Mammary epithelial cell (primary cell): ENCODE results near the gene EPB41L4A.
A peak's percentile ranks its signal among the peaks of the same experiment; 100 is the strongest.

Experiments
- EZH2 ChIP-seq: IDR thresholded peaks from 2 replicates; pipeline ENCODE4 v1.6.1; 2012; ENCODE audit warnings: low read length, inconsistent platforms, borderline replicate concordance
- TF ChIP-seq, protein P1 (sequence below), 2 donors: IDR thresholded peaks in 1 of 2; conservative IDR thresholded peaks in 1 of 2; 2 replicates each; pipeline ENCODE4 v1.5.1; 2011 to 2012; ENCODE audit warnings: inconsistent platforms in 2 of 2, low read length in 2 of 2, mild to moderate bottlenecking in 2 of 2, control low read depth in 1 of 2, low read depth in 1 of 2; ENCODE audit not compliant: insufficient read depth in 1 of 2; ENCODE audit errors: extremely low read depth in 1 of 2

GRCh38 chr5:112174959-112175594 is 244.0 kb downstream of the EPB41L4A start:
- TF ChIP-seq, protein P1, sequence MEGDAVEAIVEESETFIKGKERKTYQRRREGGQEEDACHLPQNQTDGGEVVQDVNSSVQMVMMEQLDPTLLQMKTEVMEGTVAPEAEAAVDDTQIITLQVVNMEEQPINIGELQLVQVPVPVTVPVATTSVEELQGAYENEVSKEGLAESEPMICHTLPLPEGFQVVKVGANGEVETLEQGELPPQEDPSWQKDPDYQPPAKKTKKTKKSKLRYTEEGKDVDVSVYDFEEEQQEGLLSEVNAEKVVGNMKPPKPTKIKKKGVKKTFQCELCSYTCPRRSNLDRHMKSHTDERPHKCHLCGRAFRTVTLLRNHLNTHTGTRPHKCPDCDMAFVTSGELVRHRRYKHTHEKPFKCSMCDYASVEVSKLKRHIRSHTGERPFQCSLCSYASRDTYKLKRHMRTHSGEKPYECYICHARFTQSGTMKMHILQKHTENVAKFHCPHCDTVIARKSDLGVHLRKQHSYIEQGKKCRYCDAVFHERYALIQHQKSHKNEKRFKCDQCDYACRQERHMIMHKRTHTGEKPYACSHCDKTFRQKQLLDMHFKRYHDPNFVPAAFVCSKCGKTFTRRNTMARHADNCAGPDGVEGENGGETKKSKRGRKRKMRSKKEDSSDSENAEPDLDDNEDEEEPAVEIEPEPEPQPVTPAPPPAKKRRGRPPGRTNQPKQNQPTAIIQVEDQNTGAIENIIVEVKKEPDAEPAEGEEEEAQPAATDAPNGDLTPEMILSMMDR (conservative IDR thresholded peaks at IDR 0.05 in 1 of 2, IDR thresholded peaks at IDR 0.05 in 1 of 2; ENCODE audit: extremely low read depth in 1 of 2, insufficient read depth in 1 of 2, low read depth in 1 of 2, low read length in 2 of 2), result peak; percentile 42 to 69
- TF ChIP-seq EZH2, result no peak
